VCaP (cell line): ENCODE data around the gene C1orf210.

Experiments
- H3K27ac ChIP-seq: fragments of 450-650 bp; 2 replicates; pipeline ENCODE4 v1.5.1; 2017
- CTCF ChIP-seq: fragments of 450-650 bp; conservative IDR thresholded peaks from 2 replicates; pipeline ENCODE4 v1.5.1; 2017; ENCODE audit warnings: mild to moderate bottlenecking, moderate library complexity

C1orf210 gene

GRCh38 chr1:43275826-43276620 is 9.4 kb downstream of the C1orf210 start:
- TF ChIP-seq CTCF, result no peak

GRCh38 chr1:43274804-43275180 is 10.6 kb downstream of the C1orf210 start:
- TF ChIP-seq CTCF, result no peak
- H3K27ac ChIP-seq, result no peak overlapping the region

More at GRCh38 chr1:43275826-43276620, 9.4 kb downstream of the C1orf210 start:
- no peak overlapping the region for H3K27ac ChIP-seq

- no peak overlapping the region for H3K27ac ChIP-seq
- no peak for TF ChIP-seq CTCF
Observed at GRCh38 chr1:43274125-43274803, 11.1 kb downstream of the C1orf210 start.

GRCh38 chr1:43273708-43274107 is 11.7 kb downstream of the C1orf210 start:
- no peak for TF ChIP-seq CTCF
- H3K27ac ChIP-seq, result no peak overlapping the region

GRCh38 chr1:43272576-43273571 is 12.5 kb downstream of the C1orf210 start:
- H3K27ac ChIP-seq, result no peak overlapping the region
- TF ChIP-seq CTCF, result no peak

GRCh38 chr1:43272161-43272560 is 13.2 kb downstream of the C1orf210 start:
- TF ChIP-seq CTCF, result no peak

More at GRCh38 chr1:43272161-43272560, 13.2 kb downstream of the C1orf210 start:
- no peak overlapping the region for H3K27ac ChIP-seq
